K562 (cell line): ENCODE results near the gene CLASP1. TPM values are rescaled to one million over a fixed set of nuclear protein-coding genes. Genes with fewer than 3 reads are reported as not detected.

Experiments
- ATAC-seq: fragments of 200-7000 bp; cut with Tn5 transposase; 3 replicates; pipeline ENCODE4 v1.9.1; 2020; ENCODE audit warnings: moderate library complexity
- BruUV-seq: library from RNA; stranded (reverse); fragments of 400-500 nt; replicated peaks from 2 replicates; lab custom pipeline; 2021; lab: Mats Ljungman, UMichigan
- CTCF ChIA-PET: fragments of 300-600 bp; formaldehyde crosslinking; extraction: SDS; loops from one replicate; lab custom pipeline; 2021; ENCODE audit warnings: low intra/inter-chr PET ratio; lab: Yijun Ruan, JAX
- POLR2A ChIA-PET: fragments of 300-600, 350-650 bp; sonication (Branson Sonifier 250); formaldehyde crosslinking; extraction: SDS; loops from one replicate; lab custom pipeline; 2021; ENCODE audit warnings: antibody characterized with exemption, inconsistent platforms; lab: Yijun Ruan, JAX
- DNase-seq, 4 experiments: peaks; one replicate each; pipeline versions ENCODE4 v3.0.0 to v3.0.0-alpha.2; 2011 to 2018; ENCODE audit warnings: low spot score in 3 of 4, mixed read lengths in 3 of 4; ENCODE audit errors: extremely low read depth in 1 of 4
- FAIRE-seq: peaks from 2 replicates; lab custom pipeline; 2011; peaks lifted over from hg19 to GRCh38; lab: Jason Lieb, UNC
- H2AFZ ChIP-seq: 2 replicates; pipeline ENCODE4 v1.6.0; 2011; ENCODE audit warnings: low read depth, low read length, control low read depth, inconsistent platforms
- H3K27ac ChIP-seq: fragments of 200-600 bp; 3 replicates; pipeline ENCODE4 v1.8.0; 2011; ENCODE audit warnings: low read depth, mild to moderate bottlenecking, control low read depth, inconsistent platforms, low read length, moderate library complexity, mixed read lengths; ENCODE audit errors: extremely low read depth
- H3K27me3 ChIP-seq, 2 experiments: fragments of 300-600 bp in 1 of 2; 2 replicates in 1 of 2; 3 replicates in 1 of 2; pipeline versions ENCODE4 v1.6.0 to v1.8.0; 2011; ENCODE audit warnings: inconsistent platforms in 2 of 2, low read length in 2 of 2, mild to moderate bottlenecking in 1 of 2, mixed read lengths in 1 of 2, moderate library complexity in 1 of 2; ENCODE audit not compliant: control insufficient read depth in 2 of 2, insufficient read depth in 2 of 2
- H3K36me3 ChIP-seq: fragments of 300-600 bp; 3 replicates; pipeline ENCODE4 v1.8.0; 2011; ENCODE audit warnings: mild to moderate bottlenecking, low read length, inconsistent platforms; ENCODE audit not compliant: control insufficient read depth, insufficient read depth
- H3K4me1 ChIP-seq, 2 experiments: fragments of 200-600 bp in 1 of 2; replicated peaks in 1 of 2; 2 replicates in 1 of 2; 3 replicates in 1 of 2; pipeline versions ENCODE4 v1.5.1 to v1.8.0; 2011; ENCODE audit warnings: inconsistent platforms in 2 of 2, low read length in 2 of 2, mild to moderate bottlenecking in 1 of 2, mixed read lengths in 1 of 2, moderate library complexity in 1 of 2; ENCODE audit not compliant: control insufficient read depth in 2 of 2, insufficient read depth in 2 of 2
- H3K4me2 ChIP-seq: 2 replicates; pipeline ENCODE4 v1.6.1; 2011; ENCODE audit warnings: low read length, control low read depth, inconsistent platforms, mixed read lengths; ENCODE audit not compliant: insufficient read depth
- H3K4me3 ChIP-seq: fragments of 200-600 bp; sonication (generic), shearing (Covaris generic); 2 replicates; pipeline ENCODE4 v1.5.1; 2016; ENCODE audit warnings: control low read depth, inconsistent platforms
- H3K79me2 ChIP-seq: fragments of 200-600 bp; 3 replicates; pipeline ENCODE4 v1.8.0; 2011; ENCODE audit warnings: low read length, inconsistent platforms; ENCODE audit not compliant: control insufficient read depth, insufficient read depth
- H3K9ac ChIP-seq, 2 experiments: 2 replicates each; pipeline versions ENCODE4 v1.6.0 to v1.6.1; 2011; ENCODE audit warnings: low read depth in 2 of 2, low read length in 2 of 2, control low read depth in 1 of 2, inconsistent platforms in 1 of 2, mild to moderate bottlenecking in 1 of 2, mixed read lengths in 1 of 2; ENCODE audit not compliant: insufficient read depth in 1 of 2
- H3K9me1 ChIP-seq: one replicate; pipeline ENCODE4 v1.6.0; 2011; ENCODE audit warnings: inconsistent platforms, mild to moderate bottlenecking, low read length, moderate library complexity; ENCODE audit not compliant: control insufficient read depth, insufficient read depth
- H3K9me3 ChIP-seq: replicated peaks from 2 replicates; pipeline ENCODE4 v1.5.1; 2011; ENCODE audit warnings: low read depth, low read length, inconsistent platforms; ENCODE audit not compliant: control insufficient read depth, insufficient read depth
- H4K20me1 ChIP-seq: replicated peaks from 2 replicates; pipeline ENCODE4 v1.6.1; 2011; ENCODE audit warnings: low read length, inconsistent platforms, mixed read lengths; ENCODE audit not compliant: control insufficient read depth, insufficient read depth
- JUND ChIP-seq, 2 experiments: IDR thresholded peaks; 2 replicates in 1 of 2; 3 replicates in 1 of 2; pipeline ENCODE4 v1.6.1; 2011; ENCODE audit warnings: borderline replicate concordance in 2 of 2, low read depth in 2 of 2, low read length in 2 of 2, improper control_type of control experiment in 1 of 2, missing biosample characterization in 1 of 2, missing genetic modification characterization in 1 of 2, missing genetic modification reagents in 1 of 2
- KLF10 ChIP-seq: fragments of 250-450 bp; sonication (Bioruptor Pico); IDR thresholded peaks from 2 replicates; pipeline ENCODE4 v1.6.1; 2021; ENCODE audit warnings: matching md5 sums
- KLF6 ChIP-seq: fragments of 250-450 bp; sonication (Bioruptor Pico); IDR thresholded peaks from 2 replicates; pipeline ENCODE4 v1.4.0; 2020; ENCODE audit warnings: mild to moderate bottlenecking, moderate library complexity, borderline replicate concordance
- POLR2AphosphoS5 ChIP-seq: IDR thresholded peaks from 2 replicates; pipeline ENCODE4 v1.6.1; 2011; ENCODE audit warnings: mild to moderate bottlenecking, low read depth, low read length, moderate library complexity; ENCODE audit not compliant: control insufficient read depth, insufficient read depth
- SREBF1 ChIP-seq: fragments of 150-350 bp; IDR thresholded peaks from 2 replicates; pipeline ENCODE4 v1.6.1; 2014; ENCODE audit warnings: antibody characterized with exemption, low read depth, low read length, borderline replicate concordance
- THRAP3 ChIP-seq: fragments of 450-650 bp; IDR thresholded peaks from 2 replicates; pipeline ENCODE4 v1.6.1; 2016; ENCODE audit warnings: mild to moderate bottlenecking, inconsistent platforms, borderline replicate concordance
- U2AF1 ChIP-seq: fragments of 200-400 bp; formaldehyde crosslinking; optimal IDR thresholded peaks from 2 replicates; pipeline ENCODE3; 2017; ENCODE audit warnings: mild to moderate bottlenecking, low read depth, low read length, moderate library complexity
- XRCC4 ChIP-seq: IDR thresholded peaks from one replicate; pipeline ENCODE4 v1.6.1; 2011; ENCODE audit not compliant: insufficient read depth, insufficient read length; ENCODE audit errors: extremely low read depth
- WGBS: fragments of 100-300 bp; shearing (Covaris generic); methylation state at CpG from one replicate; pipeline ENCODE4 v1.1.6; 2016; ENCODE audit warnings: low coverage, mixed read lengths; ENCODE audit not compliant: insufficient coverage; ENCODE audit errors: missing lambda C conversion rate; 5-methylcytosine and 5-hydroxymethylcytosine counted together
- in situ Hi-C: fragments of 300-500 bp; cut with MboI; formaldehyde crosslinking; loops from 4 replicates; pipeline ENCODE4 v1.15.0; 2018; ENCODE audit warnings: inconsistent platforms, mixed read lengths
- intact Hi-C: fragments of 100-400 bp; cut with micrococcal nuclease; formaldehyde crosslinking; loops from 2 replicates; pipeline ENCODE4 v1.14.2; 2022
- polyA plus RNA-seq, 8 experiments: library from polyadenylated mRNA; depleted of rRNA in 4 of 8; stranded (reverse) in 5 of 8; unstranded in 3 of 8; fragments of >200 nt; fragmentation: Nextera tagmentation in 2 of 8; fragmentation: Illumina TruSeq in 1 of 8; extraction: Ambion mirVana in 2 of 8; extraction: Trizol in 1 of 8; gene quantifications; 2 replicates each; pipeline versions ENCODE4 v1.2.1 to v1.2.3, GENCODE V29; 2011 to 2014; ENCODE audit warnings: inconsistent platforms in 1 of 8, missing spikeins in 1 of 8
- total RNA-seq, 7 experiments: library from RNA; depleted of rRNA in 6 of 7; stranded (reverse); fragments of >200 nt in 6 of 7; fragmentation: Illumina TruSeq in 2 of 7; extraction: Trizol in 2 of 7; gene quantifications; 2 replicates each; pipeline versions ENCODE4 v1.2.1 to v1.2.3, GENCODE V29; 2011 to 2021; ENCODE audit warnings: low replicate concordance in 1 of 7
- TF ChIP-seq, protein P1 (sequence below): sonication (generic); formaldehyde crosslinking; IDR thresholded peaks from 2 replicates; pipeline ENCODE4 v1.8.0; 2023; ENCODE audit warnings: missing genetic modification reagents, mild to moderate bottlenecking, borderline replicate concordance
- TF ChIP-seq, protein P2 (sequence below): sonication (generic); formaldehyde crosslinking; IDR thresholded peaks from 2 replicates; pipeline ENCODE4 v1.8.1; 2023; ENCODE audit warnings: mild to moderate bottlenecking, missing genetic modification reagents
- TF ChIP-seq, protein P3 (sequence below): sonication (generic); formaldehyde crosslinking; IDR thresholded peaks from 2 replicates; pipeline ENCODE4 v1.8.0; 2022; ENCODE audit warnings: mild to moderate bottlenecking, missing genetic modification reagents

CLASP1 gene
- total and polyA plus RNA-seq, 9 of the 15 experiments (the other 6 are each of a cell fraction or from before 2014, with no cell fraction given), result 1.7 to 40.3 (median 20.7) TPM

DNA sequence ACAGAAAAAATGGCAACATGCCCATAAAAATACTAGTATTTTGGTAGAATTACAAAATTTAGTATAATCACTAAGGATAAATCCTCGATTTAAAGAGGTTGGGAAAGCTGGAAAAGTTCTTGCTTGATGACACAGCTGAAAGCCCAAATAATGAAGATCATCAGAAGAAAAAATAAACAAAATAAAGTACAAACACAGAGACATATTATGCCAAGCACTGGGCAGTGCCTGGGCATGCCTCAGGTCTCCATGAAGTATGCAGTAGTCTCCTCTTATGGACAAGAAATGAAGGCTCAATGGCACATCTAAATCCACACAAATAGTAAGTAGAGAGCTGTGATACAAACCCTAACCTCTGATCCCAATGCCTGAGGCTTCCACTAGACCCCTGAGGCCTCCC is 60.9 kb downstream of the CLASP1 start:
- H3K9me1 ChIP-seq, result no peaks in the 10 kb centered on the region
- DNase-seq, result no peak
- no TSS peak for BruUV-seq
- H3K4me3 ChIP-seq, result no peak overlapping the region
- H3K27ac ChIP-seq, result no peak overlapping the region
- H3K36me3 ChIP-seq, result no peaks in the 10 kb centered on the region; the same call in 2 of the 3 replicates
- intact Hi-C loops (no loop called here), in situ Hi-C loops (no loop called here)
- H3K27me3 ChIP-seq, result no peaks in the 10 kb centered on the region
- H3K9ac ChIP-seq, result no peak overlapping the region
- POLR2A ChIA-PET, result interaction anchor here (1.9 kb wide), 1 partner anchor 8 kb away, joined by 10 read pairs; no protein-coding TSS in a partner anchor
- H3K4me1 ChIP-seq, result peaks cover 0 to 2% of the 10 kb centered on the region in 2 experiments; a peak in 2 of 5 replicates
- H3K79me2 ChIP-seq, result peaks cover 25% of the 10 kb centered on the region
- no peak for FAIRE-seq
- 50% methylated on average over 1 of the region's 1 CpG for WGBS
- CTCF ChIA-PET, result no interaction called here
- H3K4me2 ChIP-seq, result no peak overlapping the region
- H4K20me1 ChIP-seq, result no peaks in the 10 kb centered on the region
- no peak overlapping the region for H2AFZ ChIP-seq
- no peaks in the 10 kb centered on the region for H3K9me3 ChIP-seq
- no peak for ATAC-seq
- no peak for TF ChIP-seq U2AF1
- no peak for TF ChIP-seq JUND (IDR thresholded peaks at IDR 0.05; ENCODE audit: borderline replicate concordance, low read depth, low read length)
- no peak for TF ChIP-seq JUND (tag; IDR thresholded peaks at IDR 0.05; ENCODE audit: borderline replicate concordance, low read depth, low read length)
- TF ChIP-seq SREBF1, result no peak
- TF ChIP-seq, protein P1, sequence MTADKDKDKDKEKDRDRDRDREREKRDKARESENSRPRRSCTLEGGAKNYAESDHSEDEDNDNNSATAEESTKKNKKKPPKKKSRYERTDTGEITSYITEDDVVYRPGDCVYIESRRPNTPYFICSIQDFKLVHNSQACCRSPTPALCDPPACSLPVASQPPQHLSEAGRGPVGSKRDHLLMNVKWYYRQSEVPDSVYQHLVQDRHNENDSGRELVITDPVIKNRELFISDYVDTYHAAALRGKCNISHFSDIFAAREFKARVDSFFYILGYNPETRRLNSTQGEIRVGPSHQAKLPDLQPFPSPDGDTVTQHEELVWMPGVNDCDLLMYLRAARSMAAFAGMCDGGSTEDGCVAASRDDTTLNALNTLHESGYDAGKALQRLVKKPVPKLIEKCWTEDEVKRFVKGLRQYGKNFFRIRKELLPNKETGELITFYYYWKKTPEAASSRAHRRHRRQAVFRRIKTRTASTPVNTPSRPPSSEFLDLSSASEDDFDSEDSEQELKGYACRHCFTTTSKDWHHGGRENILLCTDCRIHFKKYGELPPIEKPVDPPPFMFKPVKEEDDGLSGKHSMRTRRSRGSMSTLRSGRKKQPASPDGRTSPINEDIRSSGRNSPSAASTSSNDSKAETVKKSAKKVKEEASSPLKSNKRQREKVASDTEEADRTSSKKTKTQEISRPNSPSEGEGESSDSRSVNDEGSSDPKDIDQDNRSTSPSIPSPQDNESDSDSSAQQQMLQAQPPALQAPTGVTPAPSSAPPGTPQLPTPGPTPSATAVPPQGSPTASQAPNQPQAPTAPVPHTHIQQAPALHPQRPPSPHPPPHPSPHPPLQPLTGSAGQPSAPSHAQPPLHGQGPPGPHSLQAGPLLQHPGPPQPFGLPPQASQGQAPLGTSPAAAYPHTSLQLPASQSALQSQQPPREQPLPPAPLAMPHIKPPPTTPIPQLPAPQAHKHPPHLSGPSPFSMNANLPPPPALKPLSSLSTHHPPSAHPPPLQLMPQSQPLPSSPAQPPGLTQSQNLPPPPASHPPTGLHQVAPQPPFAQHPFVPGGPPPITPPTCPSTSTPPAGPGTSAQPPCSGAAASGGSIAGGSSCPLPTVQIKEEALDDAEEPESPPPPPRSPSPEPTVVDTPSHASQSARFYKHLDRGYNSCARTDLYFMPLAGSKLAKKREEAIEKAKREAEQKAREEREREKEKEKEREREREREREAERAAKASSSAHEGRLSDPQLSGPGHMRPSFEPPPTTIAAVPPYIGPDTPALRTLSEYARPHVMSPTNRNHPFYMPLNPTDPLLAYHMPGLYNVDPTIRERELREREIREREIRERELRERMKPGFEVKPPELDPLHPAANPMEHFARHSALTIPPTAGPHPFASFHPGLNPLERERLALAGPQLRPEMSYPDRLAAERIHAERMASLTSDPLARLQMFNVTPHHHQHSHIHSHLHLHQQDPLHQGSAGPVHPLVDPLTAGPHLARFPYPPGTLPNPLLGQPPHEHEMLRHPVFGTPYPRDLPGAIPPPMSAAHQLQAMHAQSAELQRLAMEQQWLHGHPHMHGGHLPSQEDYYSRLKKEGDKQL (CRISPR knock-in tag), result no peak
- TF ChIP-seq, protein P2, sequence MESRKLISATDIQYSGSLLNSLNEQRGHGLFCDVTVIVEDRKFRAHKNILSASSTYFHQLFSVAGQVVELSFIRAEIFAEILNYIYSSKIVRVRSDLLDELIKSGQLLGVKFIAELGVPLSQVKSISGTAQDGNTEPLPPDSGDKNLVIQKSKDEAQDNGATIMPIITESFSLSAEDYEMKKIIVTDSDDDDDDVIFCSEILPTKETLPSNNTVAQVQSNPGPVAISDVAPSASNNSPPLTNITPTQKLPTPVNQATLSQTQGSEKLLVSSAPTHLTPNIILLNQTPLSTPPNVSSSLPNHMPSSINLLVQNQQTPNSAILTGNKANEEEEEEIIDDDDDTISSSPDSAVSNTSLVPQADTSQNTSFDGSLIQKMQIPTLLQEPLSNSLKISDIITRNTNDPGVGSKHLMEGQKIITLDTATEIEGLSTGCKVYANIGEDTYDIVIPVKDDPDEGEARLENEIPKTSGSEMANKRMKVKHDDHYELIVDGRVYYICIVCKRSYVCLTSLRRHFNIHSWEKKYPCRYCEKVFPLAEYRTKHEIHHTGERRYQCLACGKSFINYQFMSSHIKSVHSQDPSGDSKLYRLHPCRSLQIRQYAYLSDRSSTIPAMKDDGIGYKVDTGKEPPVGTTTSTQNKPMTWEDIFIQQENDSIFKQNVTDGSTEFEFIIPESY (CRISPR knock-in tag), result no peak
- no peak for TF ChIP-seq POLR2AphosphoS5
- no peak for TF ChIP-seq THRAP3
- TF ChIP-seq, protein P3, sequence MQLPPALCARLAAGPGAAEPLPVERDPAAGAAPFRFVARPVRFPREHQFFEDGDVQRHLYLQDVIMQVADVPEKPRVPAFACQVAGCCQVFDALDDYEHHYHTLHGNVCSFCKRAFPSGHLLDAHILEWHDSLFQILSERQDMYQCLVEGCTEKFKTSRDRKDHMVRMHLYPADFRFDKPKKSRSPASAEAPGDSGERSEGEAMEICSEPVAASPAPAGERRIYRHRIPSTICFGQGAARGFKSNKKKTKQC, result no peak
- no peak for TF ChIP-seq KLF6
- TF ChIP-seq KLF10 (CRISPR knock-in tag), result no peak
- no peak for TF ChIP-seq XRCC4
